ENCODE measurements around the gene H2BK1. TPM values are rescaled to one million over a fixed set of nuclear protein-coding genes. Genes with fewer than 3 reads are reported as not detected.

The H2BK1 gene
- not detected in 2 replicates for total RNA-seq

GRCh38 chr7:151210087-151210854 lies at the start of gene H2BK1:
Gene H2BK1 (minus strand): TSS chr7:151210488. CDS start chr7:151210318, 170 bp downstream.

GRCh38 chr7:151248346-151249033 lies 38.2 kb upstream of the H2BK1 start, which contains the start of gene SMARCD3:
Gene SMARCD3 (minus strand): TSS chr7:151248694. CDS start chr7:151248562, 132 bp downstream.

GRCh38 chr7:151232091-151232916 lies 22.0 kb upstream of the H2BK1 start, which contains the start of gene CHPF2:
Gene CHPF2 (plus strand): TSS chr7:151232483. CDS start chr7:151234012, 1,529 bp downstream.

GRCh38 chr7:151226875-151227782 lies 16.8 kb upstream of the H2BK1 start, which contains the start of gene ABCF2:
Gene ABCF2 (minus strand): TSS chr7:151227205. CDS start chr7:151226458, 747 bp downstream.

GRCh38 chr7:151186640-151187408 lies 23.5 kb downstream of the H2BK1 start, which contains the start of gene ASB10:
Gene ASB10 (minus strand): TSS chr7:151187250. CDS start chr7:151187130, 120 bp downstream.

GRCh38 chr7:151167197-151167961 lies 42.9 kb downstream of the H2BK1 start, which contains the start of gene GBX1:
Gene GBX1 (minus strand): TSS chr7:151167694. CDS start chr7:151167548, 146 bp downstream.

Other genes with a start within 250 kb of the H2BK1 start
- under 0.01 TPM in 1 of 2 replicates, not detected in the other for gene KCNH2, start 232.2 kb downstream of the H2BK1 start, total RNA-seq
- gene NOS3, start 219.5 kb downstream of the H2BK1 start, total RNA-seq, result 5.4 and 18.6 TPM in 2 replicates
- gene ATG9B, start 186.0 kb downstream of the H2BK1 start, total RNA-seq, result 0.16 and 2.2 TPM in 2 replicates
- gene ABCB8, start 182.0 kb downstream of the H2BK1 start, total RNA-seq, result 26.9 and 33.6 TPM in 2 replicates
- gene ASIC3, start 162.0 kb downstream of the H2BK1 start, total RNA-seq, result 0.54 TPM in 1 of 2 replicates, not detected in the other
- gene CDK5, start 152.6 kb downstream of the H2BK1 start, total RNA-seq, result 9.2 and 13.0 TPM in 2 replicates
- 123 and 225 TPM in 2 replicates for gene SLC4A2, start 150.9 kb downstream of the H2BK1 start, total RNA-seq
- 69.1 and 85.9 TPM in 2 replicates for gene FASTK, start 129.7 kb downstream of the H2BK1 start, total RNA-seq
- 48.8 and 52.0 TPM in 2 replicates for gene TMUB1, start 127.0 kb downstream of the H2BK1 start, total RNA-seq
- 33.0 and 41.3 TPM in 2 replicates for gene AGAP3, start 124.0 kb downstream of the H2BK1 start, total RNA-seq
- not detected in 2 replicates for gene GBX1, start 42.8 kb downstream of the H2BK1 start, total RNA-seq
- gene ASB10, start 23.2 kb downstream of the H2BK1 start, total RNA-seq, result not detected in 2 replicates
- 41.2 and 49.7 TPM in 2 replicates for gene ABCF2, start 16.7 kb upstream of the H2BK1 start, total RNA-seq
- 89.0 and 110 TPM in 2 replicates for gene CHPF2, start 22.0 kb upstream of the H2BK1 start, total RNA-seq
- 27.5 and 41.0 TPM in 2 replicates for gene SMARCD3, start 38.2 kb upstream of the H2BK1 start, total RNA-seq
- 24.6 and 28.5 TPM in 2 replicates for gene NUB1, start 131.3 kb upstream of the H2BK1 start, total RNA-seq
- gene WDR86, start 199.6 kb upstream of the H2BK1 start, total RNA-seq, result not detected in 2 replicates
- gene CRYGN, start 229.7 kb upstream of the H2BK1 start, total RNA-seq, result not detected in 2 replicates

Measured in cardiac atrium fibroblast (primary cell).